HG03521 (cell line): Measurements from ENCODE around the gene LCN9.
"Not testable (repeated sequence)": the region's sequence is repeated elsewhere in the genome, so short reads cannot be mapped to it uniquely, and the experiment has no call there.

Experiments
- ATAC-seq: cut with Tn5 transposase; IDR thresholded peaks from one replicate; pipeline ENCODE4 v1.9.1; 2021; ENCODE audit warnings: mild to moderate bottlenecking, moderate library complexity; ENCODE audit not compliant: unreplicated experiment

LCN9 gene

GRCh38 chr9:135670721-135671590 is 7.8 kb downstream of the LCN9 start:
- no peak for ATAC-seq

- no peak for ATAC-seq
Observed at GRCh38 chr9:135671591-135672041, 8.5 kb downstream of the LCN9 start.

DNA sequence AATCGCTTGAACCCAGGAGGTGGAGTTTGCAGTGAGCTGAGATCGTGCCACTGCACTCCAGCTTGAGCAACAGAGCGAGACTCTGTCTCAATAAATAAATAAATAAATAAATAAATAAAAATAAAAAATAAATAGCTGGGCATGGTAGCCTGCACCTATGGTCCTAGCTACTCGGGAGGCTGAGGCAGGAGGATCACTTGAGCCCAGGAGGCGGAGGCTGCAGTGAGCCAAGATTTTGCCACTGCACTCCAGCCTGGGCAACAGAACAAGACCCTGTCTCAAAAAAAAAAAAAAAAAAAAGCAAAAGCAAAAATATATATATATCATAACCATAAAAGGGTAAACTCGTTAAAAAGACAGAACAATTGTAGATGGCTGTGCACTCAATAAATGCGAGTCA is 9.7 kb downstream of the LCN9 start:
- not testable (repeated sequence) for ATAC-seq

DNA sequence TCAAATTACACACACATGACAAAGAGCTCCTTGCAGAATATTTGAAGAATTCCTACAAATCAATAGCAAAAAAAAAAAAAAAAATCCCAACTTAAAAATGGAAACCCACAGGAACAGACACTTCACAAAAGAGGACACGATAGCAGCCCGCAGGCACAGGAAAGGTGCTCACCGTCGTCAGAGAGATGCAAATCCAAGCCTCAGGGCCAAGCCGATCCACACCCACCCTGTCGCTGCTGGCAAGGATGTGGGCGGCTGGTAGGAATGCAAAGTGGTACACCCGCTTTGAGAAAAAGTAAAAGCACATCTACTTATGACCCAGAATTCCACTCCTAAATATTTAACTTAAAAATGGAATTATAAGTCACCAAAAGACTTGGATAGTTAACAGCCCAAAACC is 10.8 kb downstream of the LCN9 start:
- no peak for ATAC-seq

GRCh38 chr9:135674977-135675376 is 11.9 kb downstream of the LCN9 start:
- no peak for ATAC-seq

DNA sequence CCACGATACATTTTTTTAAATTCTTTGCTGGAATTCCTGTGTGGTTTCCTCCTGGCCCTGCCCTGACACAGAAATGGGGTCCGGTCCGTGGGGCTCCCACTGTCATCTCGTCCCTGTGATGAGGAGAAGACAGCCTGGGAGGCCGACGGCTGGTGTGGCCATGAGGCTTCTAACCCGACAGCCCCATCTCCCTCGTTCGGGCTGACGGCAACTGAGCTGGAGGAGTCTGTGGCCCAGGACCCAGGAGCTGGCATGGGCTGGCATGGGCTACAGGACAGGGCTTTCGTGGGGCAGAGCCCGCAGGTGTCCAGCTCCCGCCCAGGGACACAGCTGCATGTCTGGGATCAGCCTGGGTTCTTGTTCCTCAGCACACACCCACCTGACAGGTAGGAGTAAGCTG is 13.8 kb downstream of the LCN9 start:
- ATAC-seq, result no peak

DNA sequence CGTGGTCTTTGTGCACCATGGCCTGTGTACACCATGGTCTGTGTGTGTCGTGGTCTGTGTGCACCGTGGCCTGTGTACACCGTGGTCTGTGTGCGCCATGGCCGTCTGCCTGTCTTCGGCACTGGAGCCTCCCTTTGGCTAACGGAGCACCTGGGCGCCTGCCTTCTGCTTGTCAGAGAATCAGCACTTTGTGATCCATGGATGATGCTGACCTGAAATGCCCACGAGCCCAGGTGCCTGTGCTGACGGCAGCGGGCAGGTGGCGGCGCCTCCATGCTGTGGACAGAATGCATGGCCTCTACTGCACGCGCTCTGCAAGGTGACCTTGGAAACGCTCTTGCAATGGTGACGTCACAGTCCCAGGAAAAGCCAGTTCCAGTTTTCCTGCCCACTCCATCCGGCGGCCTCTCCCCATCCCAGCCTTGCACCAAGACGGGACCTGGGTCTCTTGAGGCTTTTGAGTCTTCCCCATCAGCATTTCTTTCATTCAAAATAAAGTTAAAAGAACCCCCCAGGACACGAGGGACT is 14.6 kb downstream of the LCN9 start:
- no peak for ATAC-seq

GRCh38 chr9:135678236-135679017 is 15.3 kb downstream of the LCN9 start:
- no peak for ATAC-seq

DNA sequence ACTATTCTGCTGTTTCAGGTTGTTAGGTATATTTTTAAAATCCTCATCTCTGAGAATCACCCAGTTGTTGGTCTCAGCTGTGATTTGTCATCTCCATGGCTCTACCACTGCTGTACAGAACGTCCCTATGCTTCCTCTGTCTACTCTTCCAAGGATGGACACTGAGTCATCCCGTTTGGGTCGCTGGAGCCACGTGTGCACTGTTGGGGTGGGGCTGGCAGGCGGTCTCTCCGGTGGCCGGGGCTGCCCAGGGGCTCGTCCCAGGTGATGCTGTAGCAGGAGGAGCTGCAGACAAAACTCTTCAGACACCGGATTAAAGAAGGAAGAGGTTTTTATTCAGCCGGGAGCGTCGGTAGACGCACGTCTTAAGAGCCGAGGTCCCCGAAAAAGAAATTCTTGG is 16.9 kb downstream of the LCN9 start:
- no peak for ATAC-seq

GRCh38 chr9:135681161-135681560 is 18.1 kb downstream of the LCN9 start:
- no peak for ATAC-seq

- no peak for ATAC-seq
Observed at GRCh38 chr9:135683401-135684034, 20.4 kb downstream of the LCN9 start.

- ATAC-seq, result no peak
Observed at GRCh38 chr9:135684691-135685090, 21.6 kb downstream of the LCN9 start.

- ATAC-seq, result no peak
Observed at GRCh38 chr9:135687216-135687615, 24.1 kb downstream of the LCN9 start.

- ATAC-seq, result no peak
Observed at GRCh38 chr9:135689011-135689410, 25.9 kb downstream of the LCN9 start.

DNA sequence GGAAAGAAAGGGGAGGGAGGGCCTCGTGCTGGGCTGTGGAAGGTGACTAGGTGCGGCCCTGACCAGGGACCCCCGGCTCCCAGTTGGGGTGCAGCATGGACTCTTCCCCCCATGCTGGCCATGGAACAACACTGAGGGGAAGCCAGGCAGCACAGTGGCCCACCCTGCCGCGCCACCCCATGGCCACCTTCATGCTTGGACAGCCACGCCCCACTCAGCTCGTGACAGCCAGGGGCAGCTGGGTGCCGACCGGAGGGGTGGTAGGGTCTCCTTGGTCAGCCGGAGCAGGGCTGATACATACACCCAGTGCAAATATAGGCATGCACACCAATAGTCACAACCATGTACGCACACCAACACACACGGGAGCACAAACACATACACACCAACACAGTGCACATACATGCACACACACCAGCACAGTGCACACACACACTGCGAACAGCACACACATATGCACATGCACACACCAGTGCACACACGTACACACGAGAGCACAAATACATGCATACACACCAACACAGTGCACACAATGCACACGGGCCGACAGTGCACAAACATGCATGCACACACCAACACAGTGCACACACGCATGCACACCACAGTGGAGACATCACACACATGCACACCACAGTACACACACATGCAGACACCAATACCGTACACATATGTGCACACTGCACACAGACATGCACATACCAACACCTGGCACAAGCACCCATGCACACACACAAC is 27.9 kb downstream of the LCN9 start:
- no peak for ATAC-seq

- no peak for ATAC-seq
Observed at GRCh38 chr9:135692410-135692809, 29.3 kb downstream of the LCN9 start.

GRCh38 chr9:135693265-135693664 is 30.2 kb downstream of the LCN9 start:
- ATAC-seq, result no peak

DNA sequence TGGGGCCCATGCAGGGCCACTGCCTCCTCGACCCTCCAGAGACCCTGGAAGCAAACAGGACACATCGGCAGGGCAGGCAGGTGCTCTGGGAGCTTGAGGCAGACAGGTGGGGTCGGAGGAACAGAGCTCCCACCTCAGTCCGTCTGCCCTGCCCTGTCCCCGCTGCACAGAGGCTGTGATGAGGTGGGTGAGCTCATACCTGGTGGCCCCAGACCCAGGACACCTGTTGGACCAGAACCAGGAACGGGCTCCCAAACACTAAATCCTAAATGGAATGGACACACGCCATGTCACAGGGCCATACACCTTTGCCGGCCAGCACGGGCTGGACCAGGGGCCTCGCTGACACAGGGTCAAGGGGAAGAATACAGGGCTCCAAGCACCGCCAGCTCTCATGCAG is 30.7 kb downstream of the LCN9 start:
- no peak for ATAC-seq

DNA sequence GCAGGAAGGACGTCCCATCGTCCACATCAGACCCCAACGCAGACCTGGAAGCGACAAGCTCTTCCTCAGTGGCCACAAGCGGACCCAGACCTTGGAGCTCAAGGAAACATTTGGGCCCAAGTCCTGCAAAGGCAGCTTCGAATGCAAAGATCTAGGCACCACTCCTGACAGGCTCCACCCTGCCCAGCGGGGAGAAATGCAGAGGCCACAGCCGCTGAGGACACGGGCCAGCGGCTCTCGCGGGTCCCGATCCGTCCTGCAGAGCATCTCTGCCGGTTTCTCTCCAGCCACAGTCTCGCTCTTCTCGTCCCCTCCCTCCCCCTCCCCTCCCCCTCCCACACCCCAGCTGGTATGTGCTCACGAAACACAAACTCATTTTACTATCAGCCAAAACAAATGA is 31.3 kb downstream of the LCN9 start:
- ATAC-seq, result no peak

DNA sequence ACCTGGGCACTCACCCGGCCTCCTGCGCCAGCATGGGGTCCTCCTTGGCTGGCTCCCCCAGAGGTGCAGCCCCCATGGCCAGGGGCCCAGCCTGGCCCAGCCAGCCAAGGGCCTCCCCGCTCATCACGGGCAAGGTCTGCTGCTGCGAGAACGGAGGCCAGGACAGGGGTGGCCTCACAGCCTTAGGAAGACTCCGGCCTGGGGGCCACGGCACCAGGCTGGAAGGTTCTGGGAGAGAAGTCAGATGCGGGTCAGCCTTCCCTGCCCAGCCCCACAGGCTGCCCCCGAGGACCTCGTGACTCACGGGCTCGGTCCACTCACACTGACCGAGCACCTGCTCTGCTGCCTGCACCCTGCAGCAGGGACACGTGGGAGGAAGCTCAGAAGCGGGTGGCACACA is 31.9 kb downstream of the LCN9 start:
- no peak for ATAC-seq

GRCh38 chr9:135695642-135696041 is 32.5 kb downstream of the LCN9 start:
- no peak for ATAC-seq
